ENCODE results near the gene SOHLH1.

Gene SOHLH1

DNA sequence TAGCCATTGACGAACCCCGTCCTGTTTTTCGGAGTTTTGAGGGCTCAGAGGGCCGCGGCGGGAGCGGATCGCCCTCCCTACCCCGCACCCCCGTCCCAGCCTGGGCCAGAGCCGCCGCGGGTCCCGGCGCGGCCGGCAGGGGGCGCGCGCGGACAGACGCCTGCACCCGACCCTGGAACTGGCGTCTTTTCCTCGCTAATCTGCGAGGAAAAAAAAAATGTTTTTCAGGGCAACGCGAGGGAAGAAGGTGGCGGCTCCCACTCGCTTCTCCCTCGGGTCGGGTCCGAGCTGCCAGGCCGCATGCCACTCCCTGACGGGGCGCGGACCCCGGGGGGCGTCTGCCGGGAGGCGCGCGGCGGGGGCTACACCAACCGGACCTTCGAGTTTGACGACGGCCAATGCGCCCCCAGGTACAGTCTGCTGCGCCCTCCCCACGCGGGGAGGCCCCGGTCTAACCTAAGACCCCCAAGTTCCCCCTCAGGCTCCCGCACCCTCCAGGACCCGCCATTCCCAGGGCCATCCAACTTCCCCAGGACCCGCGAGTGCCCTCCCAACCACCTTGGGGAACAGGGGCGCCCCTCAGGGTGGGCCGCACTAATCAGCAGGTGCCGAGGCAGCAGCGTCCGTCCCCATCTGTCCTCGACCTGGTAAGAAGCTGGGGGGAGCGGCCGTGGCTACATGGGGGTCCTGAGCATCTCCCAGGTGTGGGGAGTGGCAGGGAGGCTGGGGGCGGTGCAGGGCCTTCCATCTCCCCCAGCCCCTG is 2.9 kb upstream of the SOHLH1 start, which contains the start of gene KCNT1:
Gene KCNT1 (plus strand): TSS at position 227 of the 763 bp plus-strand sequence. CDS start 74 bp downstream, at position 301.
- peak; percentile 12 for DNase-seq

DNA sequence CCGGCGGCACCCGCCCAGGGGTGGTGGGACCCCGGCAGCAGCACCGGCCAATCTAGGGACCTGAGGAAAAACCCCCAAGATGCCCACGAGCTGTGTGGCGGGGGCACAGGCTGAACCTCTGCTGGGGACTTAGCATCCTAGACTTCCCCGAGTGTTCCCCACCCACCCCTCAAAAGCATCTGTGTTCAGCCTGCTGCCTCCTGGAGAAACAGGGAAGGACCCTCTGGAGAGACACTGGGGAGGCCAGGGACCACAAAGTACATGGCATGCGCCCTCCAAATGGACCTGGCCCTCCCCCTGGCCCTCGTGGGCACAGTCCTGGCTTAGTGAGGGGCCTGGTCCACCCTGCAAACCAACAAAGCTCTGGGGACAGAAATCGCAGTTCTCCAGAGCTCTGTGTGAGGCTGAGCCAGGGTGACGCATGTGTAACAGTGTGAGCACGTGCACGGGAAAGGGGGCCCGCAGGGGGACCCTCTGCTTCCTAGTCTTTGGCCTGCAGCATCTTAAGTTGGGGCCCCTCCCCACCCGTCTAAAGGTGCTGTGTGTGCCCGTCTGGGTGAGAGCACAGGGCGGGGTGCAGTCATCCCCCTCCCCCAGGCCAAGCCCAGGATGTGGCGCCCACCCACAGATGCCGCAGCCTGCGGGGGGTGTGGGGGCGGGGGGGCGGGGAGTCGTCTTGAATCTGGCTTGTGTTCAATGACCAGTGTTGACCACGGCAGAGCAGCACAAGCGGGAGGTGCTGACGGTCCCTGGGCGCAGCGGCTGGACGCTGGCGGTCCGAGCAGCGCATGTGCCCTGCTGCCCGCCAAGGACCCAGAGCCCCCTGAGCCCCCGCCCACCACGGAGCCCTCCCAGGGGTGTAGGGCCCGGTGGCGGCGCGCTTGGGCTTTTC is 2.0 kb upstream of the SOHLH1 start:
- no peak for DNase-seq

GRCh38 chr9:135700525-135700924 is 1.2 kb upstream of the SOHLH1 start:
- DNase-seq: no peak

DNA sequence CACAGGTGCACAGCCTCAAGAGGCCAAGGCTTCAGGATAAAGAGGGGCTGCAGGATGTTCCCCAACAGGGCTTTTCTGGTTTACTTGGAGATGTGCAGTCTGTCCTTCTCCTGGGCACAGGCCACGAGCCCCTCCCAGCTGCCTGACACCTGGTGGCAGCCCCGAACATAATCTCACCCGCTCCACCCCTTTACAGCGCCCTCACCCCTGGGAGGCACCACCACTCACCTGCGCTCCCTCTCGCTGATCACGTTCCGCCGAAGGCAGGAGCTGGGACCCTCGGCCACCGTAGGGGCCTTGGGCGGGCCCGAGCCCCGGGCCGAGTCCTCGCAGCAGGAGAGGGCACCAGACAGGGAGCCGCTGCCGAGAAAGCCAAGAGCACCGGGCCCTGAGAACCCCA is 514 bp downstream of the SOHLH1 start:
- no peak for DNase-seq

- no peak for DNase-seq
These were observed 1.0 kb downstream of the SOHLH1 start for GRCh38 chr9:135698236-135698635.

DNA sequence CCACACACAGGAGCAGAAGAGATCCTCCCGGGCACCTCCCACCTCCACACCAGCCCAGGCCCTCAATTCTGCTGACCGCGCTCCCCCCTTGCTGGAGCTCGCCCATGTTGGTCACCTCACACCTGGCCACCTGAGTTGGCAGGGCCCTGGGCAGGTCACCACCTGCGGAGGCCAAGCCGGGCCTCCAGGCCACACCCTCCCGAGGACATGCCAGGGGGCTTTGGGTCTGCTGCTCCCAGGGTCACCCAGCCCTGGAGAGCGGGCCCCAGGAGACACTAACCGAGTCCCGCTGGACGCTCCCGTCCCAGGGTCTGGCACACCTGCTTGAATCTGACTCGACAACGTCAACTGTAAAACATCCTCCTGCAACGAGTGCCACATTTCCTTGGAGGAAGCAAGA is 2.1 kb downstream of the SOHLH1 start:
- no peak for DNase-seq

DNA sequence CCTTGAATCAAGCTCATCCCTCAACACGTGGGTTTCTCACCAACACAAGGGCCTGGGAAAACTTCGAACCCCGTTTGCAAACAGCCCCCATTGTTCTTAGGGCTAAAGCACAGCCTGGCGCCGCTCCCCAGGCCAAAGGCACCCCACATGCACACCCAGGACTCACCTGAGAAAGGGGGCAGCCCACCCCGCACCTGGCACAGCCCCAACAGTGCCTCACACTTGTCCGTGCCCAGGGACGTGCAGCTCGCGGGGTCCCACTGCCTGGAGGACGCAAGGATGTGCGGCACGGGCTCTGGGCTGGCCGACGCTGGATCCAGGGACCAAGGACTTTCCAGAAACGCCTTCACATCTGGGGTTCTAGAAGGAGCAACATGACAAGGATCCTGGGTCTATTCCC is 2.8 kb downstream of the SOHLH1 start:
- DNase-seq: no peak

DNA sequence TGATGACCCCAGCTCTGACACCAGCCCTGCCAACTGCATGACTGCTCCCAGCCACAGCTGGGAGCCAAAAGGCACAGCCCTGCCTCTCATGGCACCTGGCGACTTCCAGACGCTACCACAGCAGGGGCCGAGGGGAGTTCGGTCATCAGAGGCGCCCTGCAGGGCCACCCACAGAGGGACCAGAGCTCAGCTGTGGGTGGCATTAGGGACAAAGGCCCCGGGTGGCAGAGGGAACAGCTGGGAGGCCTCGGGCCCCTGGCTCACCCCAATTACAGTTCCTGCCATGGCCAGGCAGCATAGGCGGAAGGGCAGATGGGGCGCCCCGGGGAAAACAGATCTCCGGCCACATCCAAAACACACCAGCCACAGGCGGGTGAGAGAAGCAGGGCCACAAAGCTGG is 3.6 kb downstream of the SOHLH1 start:
- DNase-seq: no peak

DNA sequence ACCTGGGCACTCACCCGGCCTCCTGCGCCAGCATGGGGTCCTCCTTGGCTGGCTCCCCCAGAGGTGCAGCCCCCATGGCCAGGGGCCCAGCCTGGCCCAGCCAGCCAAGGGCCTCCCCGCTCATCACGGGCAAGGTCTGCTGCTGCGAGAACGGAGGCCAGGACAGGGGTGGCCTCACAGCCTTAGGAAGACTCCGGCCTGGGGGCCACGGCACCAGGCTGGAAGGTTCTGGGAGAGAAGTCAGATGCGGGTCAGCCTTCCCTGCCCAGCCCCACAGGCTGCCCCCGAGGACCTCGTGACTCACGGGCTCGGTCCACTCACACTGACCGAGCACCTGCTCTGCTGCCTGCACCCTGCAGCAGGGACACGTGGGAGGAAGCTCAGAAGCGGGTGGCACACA is 4.2 kb downstream of the SOHLH1 start:
- no peak for DNase-seq

- DNase-seq: no peak
These were observed 4.9 kb downstream of the SOHLH1 start for GRCh38 chr9:135694414-135694813.

DNA sequence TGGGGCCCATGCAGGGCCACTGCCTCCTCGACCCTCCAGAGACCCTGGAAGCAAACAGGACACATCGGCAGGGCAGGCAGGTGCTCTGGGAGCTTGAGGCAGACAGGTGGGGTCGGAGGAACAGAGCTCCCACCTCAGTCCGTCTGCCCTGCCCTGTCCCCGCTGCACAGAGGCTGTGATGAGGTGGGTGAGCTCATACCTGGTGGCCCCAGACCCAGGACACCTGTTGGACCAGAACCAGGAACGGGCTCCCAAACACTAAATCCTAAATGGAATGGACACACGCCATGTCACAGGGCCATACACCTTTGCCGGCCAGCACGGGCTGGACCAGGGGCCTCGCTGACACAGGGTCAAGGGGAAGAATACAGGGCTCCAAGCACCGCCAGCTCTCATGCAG is 5.5 kb downstream of the SOHLH1 start:
- no peak for DNase-seq

DNA sequence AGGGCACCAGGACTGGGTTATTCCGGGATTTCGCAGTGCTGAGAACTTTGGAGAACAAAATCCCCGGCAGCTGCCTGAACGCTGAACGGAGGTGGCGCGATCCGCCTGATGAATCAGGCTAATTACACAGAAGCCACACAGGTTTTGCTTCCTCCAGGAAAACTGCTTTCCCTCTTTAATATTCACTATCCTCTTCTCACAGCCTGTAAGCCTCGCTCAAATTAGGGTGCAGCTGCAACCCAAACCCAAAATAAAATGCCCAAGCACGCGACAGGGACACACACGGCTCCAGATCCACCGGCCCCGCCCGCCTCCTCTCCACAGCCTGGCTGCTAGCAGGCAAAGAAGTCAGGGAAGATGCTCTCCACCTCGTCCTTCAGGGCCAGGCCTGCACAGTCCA is 6.0 kb downstream of the SOHLH1 start:
- DNase-seq: no peak

DNA sequence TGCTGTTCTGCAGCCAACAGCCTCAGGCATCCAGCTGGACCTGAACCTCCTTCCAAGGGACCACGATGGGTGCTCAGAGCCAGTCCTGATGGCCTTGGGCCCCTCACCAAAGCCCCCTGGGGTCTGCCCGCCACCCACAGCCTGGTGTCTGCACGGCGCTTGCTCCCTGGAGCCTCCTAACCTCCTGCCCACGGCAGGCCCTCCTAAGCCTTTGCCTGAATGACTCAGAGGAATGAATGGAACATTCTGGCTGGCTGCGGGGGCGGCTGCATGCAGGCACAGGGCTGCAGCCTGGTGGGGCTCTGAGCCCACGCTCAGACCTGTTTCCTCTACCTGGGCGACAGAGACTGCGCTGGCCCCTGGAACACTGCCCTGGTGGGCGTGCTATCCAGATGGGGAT is 6.9 kb downstream of the SOHLH1 start:
- DNase-seq: no peak

DNA sequence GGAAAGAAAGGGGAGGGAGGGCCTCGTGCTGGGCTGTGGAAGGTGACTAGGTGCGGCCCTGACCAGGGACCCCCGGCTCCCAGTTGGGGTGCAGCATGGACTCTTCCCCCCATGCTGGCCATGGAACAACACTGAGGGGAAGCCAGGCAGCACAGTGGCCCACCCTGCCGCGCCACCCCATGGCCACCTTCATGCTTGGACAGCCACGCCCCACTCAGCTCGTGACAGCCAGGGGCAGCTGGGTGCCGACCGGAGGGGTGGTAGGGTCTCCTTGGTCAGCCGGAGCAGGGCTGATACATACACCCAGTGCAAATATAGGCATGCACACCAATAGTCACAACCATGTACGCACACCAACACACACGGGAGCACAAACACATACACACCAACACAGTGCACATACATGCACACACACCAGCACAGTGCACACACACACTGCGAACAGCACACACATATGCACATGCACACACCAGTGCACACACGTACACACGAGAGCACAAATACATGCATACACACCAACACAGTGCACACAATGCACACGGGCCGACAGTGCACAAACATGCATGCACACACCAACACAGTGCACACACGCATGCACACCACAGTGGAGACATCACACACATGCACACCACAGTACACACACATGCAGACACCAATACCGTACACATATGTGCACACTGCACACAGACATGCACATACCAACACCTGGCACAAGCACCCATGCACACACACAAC is 8.3 kb downstream of the SOHLH1 start:
- no peak for DNase-seq

DNA sequence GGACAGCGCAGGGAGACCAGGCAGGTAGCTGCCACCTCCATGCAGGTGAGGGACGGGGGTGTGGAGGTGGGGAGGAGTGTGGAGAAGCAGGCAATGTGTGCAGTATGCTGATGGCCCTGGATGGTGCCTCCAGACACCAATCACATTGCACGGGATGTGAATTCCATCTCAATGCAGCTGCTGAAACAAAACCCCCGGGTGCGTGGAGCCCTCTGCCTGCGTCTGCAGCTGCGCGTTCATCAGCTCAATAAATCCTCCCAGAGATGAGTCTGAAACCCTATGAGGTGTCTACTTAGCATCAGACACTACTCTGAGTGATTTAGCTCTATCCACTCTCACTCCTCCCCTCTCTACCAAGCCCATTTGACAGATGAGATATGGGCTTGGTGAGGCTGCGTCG is 10.3 kb downstream of the SOHLH1 start:
- DNase-seq: no peak

DNA sequence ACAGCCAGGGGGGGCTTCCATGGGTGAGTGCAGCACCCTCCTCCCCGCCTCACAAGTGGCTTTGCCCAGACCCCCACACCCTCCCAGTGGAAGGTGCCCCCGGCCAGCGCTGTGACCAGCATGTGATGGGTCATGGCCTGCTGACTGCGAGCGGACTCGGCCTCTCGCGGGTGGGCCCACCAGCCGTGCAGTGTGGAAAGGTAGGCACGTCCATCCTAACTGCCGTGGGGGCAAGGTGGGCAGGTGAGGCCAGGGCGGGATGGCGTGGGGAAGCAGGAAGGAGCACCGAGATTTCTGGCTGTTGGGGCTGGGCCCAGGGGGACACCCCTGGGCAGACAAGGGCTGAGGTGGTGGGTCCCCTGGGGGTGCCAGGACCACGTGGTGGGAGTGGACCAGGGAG is 12.1 kb downstream of the SOHLH1 start:
- no peak for DNase-seq

DNA sequence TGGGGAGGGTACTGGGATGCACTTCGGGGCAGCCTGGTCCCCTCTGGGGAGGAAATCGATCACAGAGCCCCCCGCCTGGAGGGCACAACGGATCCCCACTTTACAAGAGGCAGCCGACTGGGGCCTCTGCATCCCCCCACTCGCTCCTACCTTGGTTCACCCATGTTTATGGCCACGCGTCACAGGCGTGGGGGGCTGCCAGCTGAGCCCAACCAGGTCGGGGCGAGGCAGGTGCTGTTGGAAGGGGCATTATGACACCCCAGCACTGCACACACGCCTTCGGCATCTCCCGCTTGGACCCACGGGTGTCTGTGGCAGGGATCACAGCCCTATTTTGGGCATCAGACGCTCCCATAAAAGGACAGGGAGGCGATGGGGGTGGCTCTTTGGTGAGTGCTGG is 14.6 kb downstream of the SOHLH1 start:
- no peak for DNase-seq

DNA sequence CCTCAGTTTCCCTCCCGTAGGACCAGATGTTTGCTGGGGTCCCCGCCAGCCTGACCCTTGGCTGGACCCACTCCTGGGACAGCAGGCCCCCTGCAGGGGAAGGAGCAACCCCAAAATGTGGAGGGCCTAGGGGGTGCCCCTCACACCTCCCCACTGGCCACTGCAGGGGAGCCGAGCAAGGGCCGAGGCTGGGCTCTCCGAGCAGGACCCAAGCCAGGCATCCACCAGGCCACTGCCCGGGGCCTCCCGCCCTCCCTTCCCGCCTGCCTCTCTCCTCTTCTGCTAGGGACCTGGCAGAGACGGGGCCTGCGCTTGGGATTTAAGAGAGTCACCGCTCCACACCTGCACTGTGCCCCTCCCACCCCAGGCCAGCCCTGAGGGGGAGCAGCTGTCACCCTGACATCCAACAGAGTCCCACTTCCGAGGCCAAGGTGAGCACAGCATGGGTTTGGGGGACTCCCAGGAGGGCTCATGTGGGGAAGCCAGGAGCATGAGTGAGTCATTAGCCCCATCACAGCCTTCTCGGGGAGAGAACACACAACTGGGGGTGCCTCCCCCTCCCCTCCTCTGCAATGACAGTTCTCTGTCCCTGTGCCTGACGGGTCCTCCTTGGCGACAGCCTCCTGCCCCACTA is 15.8 kb downstream of the SOHLH1 start:
- no peak for DNase-seq

- DNase-seq: no peak
These were observed 18.1 kb downstream of the SOHLH1 start for GRCh38 chr9:135681161-135681560.

- DNase-seq: no peak
These were observed 19.2 kb downstream of the SOHLH1 start for GRCh38 chr9:135680056-135680455.

DNA sequence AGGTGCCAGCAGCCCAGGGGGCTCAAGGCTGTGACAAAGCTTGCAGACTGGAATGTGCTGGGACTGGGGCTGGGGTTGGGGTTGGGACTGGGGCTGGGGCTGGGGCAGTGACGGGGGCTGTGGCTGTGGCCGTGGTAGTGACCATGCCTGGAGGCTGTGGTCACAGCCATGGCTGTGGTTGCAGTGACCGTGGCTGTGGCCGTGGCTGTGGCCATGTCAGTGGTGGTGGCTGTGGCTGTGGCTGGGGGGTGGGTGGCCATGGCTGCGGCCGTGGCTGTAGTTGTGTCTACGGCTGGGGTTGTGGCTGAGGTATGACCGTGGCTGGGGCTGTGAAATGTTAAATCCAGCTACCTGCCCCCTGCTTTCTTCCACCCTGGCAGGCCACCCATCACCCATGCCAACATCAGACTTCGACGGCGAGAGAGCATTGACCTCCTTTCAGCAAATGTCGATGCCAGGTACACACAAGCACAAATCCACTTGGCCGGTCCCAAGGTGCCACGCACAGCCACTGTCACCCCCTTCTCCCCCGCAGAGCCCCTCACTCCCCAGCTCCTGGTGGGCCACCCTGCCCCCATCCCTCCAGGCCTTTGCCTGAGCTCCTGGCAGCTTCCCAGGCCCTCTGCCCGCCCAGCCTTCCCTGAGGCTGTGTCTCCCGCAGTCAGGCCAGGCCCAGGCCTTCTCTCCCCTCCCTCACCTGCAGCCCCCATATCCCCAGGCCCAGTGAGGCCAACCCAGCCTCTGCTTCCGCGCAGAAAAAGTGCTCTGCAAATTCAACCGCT is 20.9 kb downstream of the SOHLH1 start:
- no peak for DNase-seq

DNA sequence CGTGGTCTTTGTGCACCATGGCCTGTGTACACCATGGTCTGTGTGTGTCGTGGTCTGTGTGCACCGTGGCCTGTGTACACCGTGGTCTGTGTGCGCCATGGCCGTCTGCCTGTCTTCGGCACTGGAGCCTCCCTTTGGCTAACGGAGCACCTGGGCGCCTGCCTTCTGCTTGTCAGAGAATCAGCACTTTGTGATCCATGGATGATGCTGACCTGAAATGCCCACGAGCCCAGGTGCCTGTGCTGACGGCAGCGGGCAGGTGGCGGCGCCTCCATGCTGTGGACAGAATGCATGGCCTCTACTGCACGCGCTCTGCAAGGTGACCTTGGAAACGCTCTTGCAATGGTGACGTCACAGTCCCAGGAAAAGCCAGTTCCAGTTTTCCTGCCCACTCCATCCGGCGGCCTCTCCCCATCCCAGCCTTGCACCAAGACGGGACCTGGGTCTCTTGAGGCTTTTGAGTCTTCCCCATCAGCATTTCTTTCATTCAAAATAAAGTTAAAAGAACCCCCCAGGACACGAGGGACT is 21.6 kb downstream of the SOHLH1 start:
- no peak for DNase-seq

Data from DMS79 (cell line).